ENCODE results near the gene CACNA1A.

GRCh38 chr19:13492128-13492527, 14.2 kb downstream of the CACNA1A start:
- TF ChIP-seq ZBTB33 (CRISPR knock-in tag; IDR thresholded peaks at IDR 0.05) = no peak
- no peak for TF ChIP-seq EZH2 (conservative IDR thresholded peaks at IDR 0.05; ENCODE audit: low read depth, low read length)
- no peak for TF ChIP-seq ZFX (CRISPR knock-in tag; IDR thresholded peaks at IDR 0.05; ENCODE audit: low read depth)
- no peak for TF ChIP-seq ZBTB43 (CRISPR knock-in tag; conservative IDR thresholded peaks at IDR 0.05)
- TF ChIP-seq ZNF652 (CRISPR knock-in tag; IDR thresholded peaks at IDR 0.05; ENCODE audit: borderline replicate concordance, low read depth) = no peak
- no peak for TF ChIP-seq ZBTB49 (CRISPR knock-in tag; IDR thresholded peaks at IDR 0.05; ENCODE audit: borderline replicate concordance)
- no peak for TF ChIP-seq ZNF383 (CRISPR knock-in tag; IDR thresholded peaks at IDR 0.05; ENCODE audit: borderline replicate concordance)
- TF ChIP-seq MAX (IDR thresholded peaks at IDR 0.05) = no peak
- TF ChIP-seq POLR2AphosphoS5 (IDR thresholded peaks at IDR 0.05; ENCODE audit: low read depth, low read length) = no peak
- no peak for TF ChIP-seq MLXIP (CRISPR knock-in tag; IDR thresholded peaks at IDR 0.05; ENCODE audit: borderline replicate concordance)
- TF ChIP-seq MEF2D (CRISPR knock-in tag; IDR thresholded peaks at IDR 0.05) = no peak

Data from HepG2 (cell line).